WTC11 (cell line): Measurements from ENCODE around the gene DISC1.
"Not testable (repeated sequence)": the region's sequence is repeated elsewhere in the genome, so short reads cannot be mapped to it uniquely, and the experiment has no call there.

Experiments used
- TF ChIP-seq, protein P1 (sequence below): sonication (generic); formaldehyde crosslinking; IDR thresholded peaks from 2 replicates; pipeline ENCODE4 v1.8.1; 2023; ENCODE audit warnings: mild to moderate bottlenecking, missing genetic modification reagents
- TF ChIP-seq, protein P2 (sequence below): fragments of 200-600 bp; IDR thresholded peaks from 2 replicates; pipeline ENCODE4 v1.8.0; 2022; ENCODE audit warnings: antibody characterized with exemption

GRCh38 chr1:231651621-231652260 is 25.2 kb downstream of the DISC1 start:
- TF ChIP-seq, protein P1, sequence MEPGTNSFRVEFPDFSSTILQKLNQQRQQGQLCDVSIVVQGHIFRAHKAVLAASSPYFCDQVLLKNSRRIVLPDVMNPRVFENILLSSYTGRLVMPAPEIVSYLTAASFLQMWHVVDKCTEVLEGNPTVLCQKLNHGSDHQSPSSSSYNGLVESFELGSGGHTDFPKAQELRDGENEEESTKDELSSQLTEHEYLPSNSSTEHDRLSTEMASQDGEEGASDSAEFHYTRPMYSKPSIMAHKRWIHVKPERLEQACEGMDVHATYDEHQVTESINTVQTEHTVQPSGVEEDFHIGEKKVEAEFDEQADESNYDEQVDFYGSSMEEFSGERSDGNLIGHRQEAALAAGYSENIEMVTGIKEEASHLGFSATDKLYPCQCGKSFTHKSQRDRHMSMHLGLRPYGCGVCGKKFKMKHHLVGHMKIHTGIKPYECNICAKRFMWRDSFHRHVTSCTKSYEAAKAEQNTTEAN (CRISPR knock-in tag): not testable (repeated sequence)
- TF ChIP-seq, protein P2, sequence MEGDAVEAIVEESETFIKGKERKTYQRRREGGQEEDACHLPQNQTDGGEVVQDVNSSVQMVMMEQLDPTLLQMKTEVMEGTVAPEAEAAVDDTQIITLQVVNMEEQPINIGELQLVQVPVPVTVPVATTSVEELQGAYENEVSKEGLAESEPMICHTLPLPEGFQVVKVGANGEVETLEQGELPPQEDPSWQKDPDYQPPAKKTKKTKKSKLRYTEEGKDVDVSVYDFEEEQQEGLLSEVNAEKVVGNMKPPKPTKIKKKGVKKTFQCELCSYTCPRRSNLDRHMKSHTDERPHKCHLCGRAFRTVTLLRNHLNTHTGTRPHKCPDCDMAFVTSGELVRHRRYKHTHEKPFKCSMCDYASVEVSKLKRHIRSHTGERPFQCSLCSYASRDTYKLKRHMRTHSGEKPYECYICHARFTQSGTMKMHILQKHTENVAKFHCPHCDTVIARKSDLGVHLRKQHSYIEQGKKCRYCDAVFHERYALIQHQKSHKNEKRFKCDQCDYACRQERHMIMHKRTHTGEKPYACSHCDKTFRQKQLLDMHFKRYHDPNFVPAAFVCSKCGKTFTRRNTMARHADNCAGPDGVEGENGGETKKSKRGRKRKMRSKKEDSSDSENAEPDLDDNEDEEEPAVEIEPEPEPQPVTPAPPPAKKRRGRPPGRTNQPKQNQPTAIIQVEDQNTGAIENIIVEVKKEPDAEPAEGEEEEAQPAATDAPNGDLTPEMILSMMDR: not testable (repeated sequence)
